ENCODE results near the gene DYNC1LI2. TPM values are rescaled to one million over a fixed set of nuclear protein-coding genes. Genes with fewer than 3 reads are reported as not detected.

DYNC1LI2 gene
- total RNA-seq, 1 donor, result 183 TPM

DNA sequence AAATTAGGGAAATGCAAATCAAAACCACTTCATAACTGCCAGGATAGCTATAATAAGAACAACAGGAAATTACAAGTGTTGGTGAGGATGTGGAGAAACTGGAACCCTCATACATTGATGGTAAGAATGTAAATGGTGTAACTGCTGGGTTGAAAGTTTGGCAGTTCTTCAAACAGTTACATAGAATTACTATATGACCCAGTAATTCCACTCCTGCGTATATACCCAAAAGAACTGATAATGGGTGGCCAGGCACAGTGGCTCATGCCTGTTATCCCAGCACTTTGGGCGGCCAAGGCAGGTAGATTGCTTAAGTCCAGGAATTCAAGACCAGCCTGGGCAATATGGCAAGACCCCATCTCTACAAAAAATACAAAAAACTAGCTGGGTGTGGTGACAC is 50.4 kb downstream of the DYNC1LI2 start:
- H4K20me1 ChIP-seq (ENCODE audit: insufficient read depth, low read length), result no peaks in the 10 kb centered on the region
- H2AFZ ChIP-seq (ENCODE audit: low read length), result no peak overlapping the region
- no peak overlapping the region for H3K4me2 ChIP-seq (ENCODE audit: insufficient read depth, low read length)
- DNase-seq (ENCODE audit: insufficient read length, low spot score, missing footprints), result no peak
- no peaks in the 10 kb centered on the region for H3K27me3 ChIP-seq (ENCODE audit: insufficient read depth, low read length)
- H3K4me3 ChIP-seq (ENCODE audit: insufficient read depth, low read length), result no peak overlapping the region
- TF ChIP-seq, protein P1, sequence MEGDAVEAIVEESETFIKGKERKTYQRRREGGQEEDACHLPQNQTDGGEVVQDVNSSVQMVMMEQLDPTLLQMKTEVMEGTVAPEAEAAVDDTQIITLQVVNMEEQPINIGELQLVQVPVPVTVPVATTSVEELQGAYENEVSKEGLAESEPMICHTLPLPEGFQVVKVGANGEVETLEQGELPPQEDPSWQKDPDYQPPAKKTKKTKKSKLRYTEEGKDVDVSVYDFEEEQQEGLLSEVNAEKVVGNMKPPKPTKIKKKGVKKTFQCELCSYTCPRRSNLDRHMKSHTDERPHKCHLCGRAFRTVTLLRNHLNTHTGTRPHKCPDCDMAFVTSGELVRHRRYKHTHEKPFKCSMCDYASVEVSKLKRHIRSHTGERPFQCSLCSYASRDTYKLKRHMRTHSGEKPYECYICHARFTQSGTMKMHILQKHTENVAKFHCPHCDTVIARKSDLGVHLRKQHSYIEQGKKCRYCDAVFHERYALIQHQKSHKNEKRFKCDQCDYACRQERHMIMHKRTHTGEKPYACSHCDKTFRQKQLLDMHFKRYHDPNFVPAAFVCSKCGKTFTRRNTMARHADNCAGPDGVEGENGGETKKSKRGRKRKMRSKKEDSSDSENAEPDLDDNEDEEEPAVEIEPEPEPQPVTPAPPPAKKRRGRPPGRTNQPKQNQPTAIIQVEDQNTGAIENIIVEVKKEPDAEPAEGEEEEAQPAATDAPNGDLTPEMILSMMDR (IDR thresholded peaks at IDR 0.05; ENCODE audit: extremely low read depth, low read depth, low read length), result no peak
- H3K4me1 ChIP-seq (ENCODE audit: insufficient read depth, low read length), result peaks cover 9% of the 10 kb centered on the region
- H3K79me2 ChIP-seq (ENCODE audit: insufficient read depth, low read length), result peaks cover under 1% of the 10 kb centered on the region
- H3K27ac ChIP-seq (ENCODE audit: low read depth, low read length), result no peak overlapping the region
- H3K36me3 ChIP-seq (ENCODE audit: insufficient read depth, low read length), result no peaks in the 10 kb centered on the region
- no peaks in the 10 kb centered on the region for H3K9me3 ChIP-seq (ENCODE audit: low read depth, low read length)

DNA sequence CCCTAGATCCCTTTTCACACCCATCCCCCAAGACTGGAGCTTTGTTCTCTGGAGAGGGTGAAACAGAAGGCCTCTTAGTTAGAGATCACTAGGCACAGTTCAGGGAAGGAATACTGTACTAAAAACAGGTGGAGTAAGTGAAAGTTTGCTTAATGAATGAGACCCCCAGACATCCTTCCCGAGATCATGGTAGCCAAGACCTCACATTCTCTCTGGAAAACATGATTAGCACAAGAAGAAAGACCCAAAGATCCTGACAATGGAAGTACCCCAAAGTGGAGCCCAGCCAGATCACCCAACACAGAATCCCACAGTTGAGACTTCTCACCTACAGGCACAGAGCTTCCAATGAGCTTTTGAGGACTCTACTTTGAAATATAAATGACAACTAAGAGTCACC is 51.5 kb downstream of the DYNC1LI2 start:
- H3K27me3 ChIP-seq (ENCODE audit: insufficient read depth, low read length), result no peaks in the 10 kb centered on the region
- H2AFZ ChIP-seq (ENCODE audit: low read length), result no peak overlapping the region
- H3K79me2 ChIP-seq (ENCODE audit: insufficient read depth, low read length), result peaks cover 7% of the 10 kb centered on the region
- H3K4me1 ChIP-seq (ENCODE audit: insufficient read depth, low read length), result peaks cover 16% of the 10 kb centered on the region
- H4K20me1 ChIP-seq (ENCODE audit: insufficient read depth, low read length), result no peaks in the 10 kb centered on the region
- DNase-seq (ENCODE audit: insufficient read length, low spot score, missing footprints), result no peak
- no peak overlapping the region for H3K4me2 ChIP-seq (ENCODE audit: insufficient read depth, low read length)
- H3K27ac ChIP-seq (ENCODE audit: low read depth, low read length), result no peak overlapping the region
- H3K4me3 ChIP-seq (ENCODE audit: insufficient read depth, low read length), result no peak overlapping the region
- no peaks in the 10 kb centered on the region for H3K36me3 ChIP-seq (ENCODE audit: insufficient read depth, low read length)
- TF ChIP-seq, protein P1 (IDR thresholded peaks at IDR 0.05; ENCODE audit: extremely low read depth, low read depth, low read length), result no peak
- H3K9me3 ChIP-seq (ENCODE audit: low read depth, low read length), result no peaks in the 10 kb centered on the region

DNA sequence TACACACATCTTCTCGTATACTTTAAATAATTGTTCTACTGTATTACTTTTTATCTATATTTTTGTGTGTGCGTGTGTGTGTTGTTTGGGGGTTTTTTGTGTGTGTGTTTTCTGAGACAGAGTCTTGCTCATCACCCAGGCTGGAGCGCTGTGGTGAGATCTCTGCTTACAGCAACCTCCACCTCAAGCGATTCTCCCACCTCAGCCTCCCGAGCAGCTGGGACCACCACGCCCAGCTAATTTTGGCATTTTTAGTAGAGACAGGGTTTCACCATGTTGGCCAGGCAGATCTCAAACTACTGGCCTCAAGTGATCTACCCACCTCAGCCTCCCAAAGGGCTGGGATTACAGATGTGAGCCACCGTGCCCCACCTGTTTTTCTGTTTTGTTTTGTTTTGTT is 53.4 kb downstream of the DYNC1LI2 start:
- Histone ChIP-seq H3K4me1 (ENCODE audit: insufficient read depth, low read length) (peaks cover 10% of the 10 kb centered on the region), H3K27me3 (ENCODE audit: insufficient read depth, low read length) (no peaks in the 10 kb centered on the region), H3K9me3 (ENCODE audit: low read depth, low read length) (no peaks in the 10 kb centered on the region), H4K20me1 (ENCODE audit: insufficient read depth, low read length) (no peaks in the 10 kb centered on the region), H3K4me2 (ENCODE audit: insufficient read depth, low read length) (no peak overlapping the region), H3K79me2 (ENCODE audit: insufficient read depth, low read length) (peaks cover 7% of the 10 kb centered on the region), H2AFZ (ENCODE audit: low read length) (no peak overlapping the region), H3K27ac (ENCODE audit: low read depth, low read length) (no peak overlapping the region), H3K4me3 (ENCODE audit: insufficient read depth, low read length) (no peak overlapping the region), H3K36me3 (ENCODE audit: insufficient read depth, low read length) (no peaks in the 10 kb centered on the region)
- TF ChIP-seq, protein P1 (IDR thresholded peaks at IDR 0.05; ENCODE audit: extremely low read depth, low read depth, low read length), result no peak
- no peak for DNase-seq (ENCODE audit: insufficient read length, low spot score, missing footprints)

DNA sequence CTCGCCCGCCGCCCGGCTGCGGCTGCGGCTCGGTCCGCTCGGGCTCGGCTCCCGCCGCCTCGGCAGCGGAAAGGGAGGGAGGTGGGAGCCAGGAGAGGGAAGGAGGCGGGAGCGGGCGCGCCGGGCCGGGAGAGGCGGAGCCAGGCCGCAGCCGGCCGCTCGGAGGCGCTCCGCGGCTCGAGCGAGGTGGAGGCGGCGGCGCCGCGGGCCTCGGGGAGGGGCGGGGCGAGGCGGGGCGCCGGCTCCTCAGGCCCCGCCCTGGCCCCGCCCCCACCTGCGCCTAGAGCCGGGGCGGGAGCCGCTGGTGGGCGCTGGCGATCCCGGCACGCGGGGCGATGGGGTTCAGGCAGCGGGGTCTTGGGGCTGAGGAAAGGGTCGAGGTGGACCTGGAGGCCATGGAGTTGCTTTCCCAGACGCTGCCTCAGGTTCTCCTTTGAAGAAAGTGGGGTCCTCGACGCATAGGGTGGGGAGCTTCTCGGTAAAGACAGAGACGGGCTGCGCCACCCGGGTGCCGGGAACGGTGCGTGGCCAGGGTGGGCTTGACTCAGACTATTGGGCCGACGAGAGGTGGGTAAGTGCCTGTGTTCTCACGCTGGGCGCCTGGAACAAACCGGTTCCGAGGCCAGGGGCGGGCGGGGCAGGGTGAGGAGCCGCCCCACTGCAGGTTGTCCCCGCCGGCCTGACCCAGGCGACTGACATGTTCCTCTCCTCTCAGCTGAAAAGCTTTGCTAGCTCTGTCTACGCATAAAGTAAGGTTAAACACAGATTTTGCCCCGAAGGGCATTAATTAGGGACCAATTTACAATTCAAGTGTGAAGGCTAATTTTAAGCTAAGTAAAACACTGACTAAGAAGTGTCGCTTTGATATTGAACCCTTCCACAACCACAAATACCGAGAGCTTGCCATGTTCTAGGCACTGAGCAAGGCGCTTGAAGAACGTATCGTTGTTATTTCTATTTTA is 54.5 kb downstream of the DYNC1LI2 start, which contains the start of gene CMTM4:
Gene CMTM4, minus strand, starts transcription at position 75 of the 962 bp plus-strand sequence. CDS start 218 bp downstream, outside the sequence.
- H3K27ac ChIP-seq (ENCODE audit: low read depth, low read length), result no peak within 1 kb of the TSS
- H3K36me3 ChIP-seq (ENCODE audit: insufficient read depth, low read length), result no peaks in the 10 kb centered on the region
- TF ChIP-seq, protein P1 (IDR thresholded peaks at IDR 0.05; ENCODE audit: extremely low read depth, low read depth, low read length), result no peak
- peak within 1 kb of the TSS; percentile 87 for H2AFZ ChIP-seq (ENCODE audit: low read length)
- H3K4me3 ChIP-seq (ENCODE audit: insufficient read depth, low read length), result peak within 1 kb of the TSS; percentile 77
- H3K9me3 ChIP-seq (ENCODE audit: low read depth, low read length), result no peaks in the 10 kb centered on the region
- DNase-seq (ENCODE audit: insufficient read length, low spot score, missing footprints), result peak; percentile 100
- peaks cover 9% of the 10 kb centered on the region for H3K79me2 ChIP-seq (ENCODE audit: insufficient read depth, low read length)
- peaks cover 10% of the 10 kb centered on the region for H3K4me1 ChIP-seq (ENCODE audit: insufficient read depth, low read length)
- no peaks in the 10 kb centered on the region for H4K20me1 ChIP-seq (ENCODE audit: insufficient read depth, low read length)
- no peaks in the 10 kb centered on the region for H3K27me3 ChIP-seq (ENCODE audit: insufficient read depth, low read length)
- H3K4me2 ChIP-seq (ENCODE audit: insufficient read depth, low read length), result peak within 1 kb of the TSS; percentile 93

All from osteoblast (primary cell).